ENCODE results near the gene FBXW7.

Gene FBXW7

DNA sequence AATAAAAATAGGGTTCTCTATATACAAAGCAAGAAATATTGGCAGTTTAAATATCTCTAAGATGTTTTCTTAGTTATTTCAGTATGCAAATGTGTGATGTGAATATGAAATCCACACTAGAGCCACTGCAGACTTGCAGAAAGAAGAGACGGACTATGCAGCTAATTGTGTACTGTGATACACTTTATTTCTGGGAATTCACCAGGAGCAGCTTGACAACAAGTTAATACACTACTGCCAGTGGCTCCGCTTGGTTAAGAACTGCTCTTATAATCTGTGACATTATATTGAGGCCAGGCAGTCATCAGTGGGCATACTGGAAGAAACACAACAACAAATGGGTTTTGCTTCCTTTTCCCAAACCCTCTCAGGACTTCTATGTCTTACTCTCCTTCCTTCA is 172.0 kb downstream of the FBXW7 start:
- no peaks in the 10 kb centered on the region for H3F3A ChIP-seq (ENCODE audit: low read depth)
- no peak overlapping the region for H3K4me2 ChIP-seq (ENCODE audit: low read depth, low read length, poor library complexity, severe bottlenecking)
- TF ChIP-seq EZH2phosphoT487 (IDR thresholded peaks at IDR 0.05; ENCODE audit: borderline replicate concordance): no peak
- TF ChIP-seq, protein P1, sequence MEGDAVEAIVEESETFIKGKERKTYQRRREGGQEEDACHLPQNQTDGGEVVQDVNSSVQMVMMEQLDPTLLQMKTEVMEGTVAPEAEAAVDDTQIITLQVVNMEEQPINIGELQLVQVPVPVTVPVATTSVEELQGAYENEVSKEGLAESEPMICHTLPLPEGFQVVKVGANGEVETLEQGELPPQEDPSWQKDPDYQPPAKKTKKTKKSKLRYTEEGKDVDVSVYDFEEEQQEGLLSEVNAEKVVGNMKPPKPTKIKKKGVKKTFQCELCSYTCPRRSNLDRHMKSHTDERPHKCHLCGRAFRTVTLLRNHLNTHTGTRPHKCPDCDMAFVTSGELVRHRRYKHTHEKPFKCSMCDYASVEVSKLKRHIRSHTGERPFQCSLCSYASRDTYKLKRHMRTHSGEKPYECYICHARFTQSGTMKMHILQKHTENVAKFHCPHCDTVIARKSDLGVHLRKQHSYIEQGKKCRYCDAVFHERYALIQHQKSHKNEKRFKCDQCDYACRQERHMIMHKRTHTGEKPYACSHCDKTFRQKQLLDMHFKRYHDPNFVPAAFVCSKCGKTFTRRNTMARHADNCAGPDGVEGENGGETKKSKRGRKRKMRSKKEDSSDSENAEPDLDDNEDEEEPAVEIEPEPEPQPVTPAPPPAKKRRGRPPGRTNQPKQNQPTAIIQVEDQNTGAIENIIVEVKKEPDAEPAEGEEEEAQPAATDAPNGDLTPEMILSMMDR (conservative IDR thresholded peaks at IDR 0.05; ENCODE audit: low read length): no peak
- H3K79me2 ChIP-seq (ENCODE audit: insufficient read depth, low read length): no peaks in the 10 kb centered on the region
- no peaks in the 10 kb centered on the region for H4K20me1 ChIP-seq (ENCODE audit: insufficient read depth, low read length, poor library complexity, severe bottlenecking)
- H3K4me1 ChIP-seq (ENCODE audit: insufficient read depth, low read length, poor library complexity, severe bottlenecking): no peaks in the 10 kb centered on the region
- H3K9me2 ChIP-seq (replicated peaks; ENCODE audit: low read depth, low read length): no peaks in the 10 kb centered on the region
- H3K9ac ChIP-seq (ENCODE audit: low read depth, low read length, poor library complexity, severe bottlenecking): no peak overlapping the region
- H3K36me3 ChIP-seq (ENCODE audit: insufficient read depth, low read length): peaks cover 8% of the 10 kb centered on the region; the same call in 1 of the 2 replicates
- no peak overlapping the region for H3K4me3 ChIP-seq (ENCODE audit: low read length, poor library complexity, severe bottlenecking)
- no peaks in the 10 kb centered on the region for H3K9me3 ChIP-seq (ENCODE audit: insufficient read depth, low read depth, low read length)
- no peaks in the 10 kb centered on the region for H3K27me3 ChIP-seq (ENCODE audit: insufficient read depth, low read length, poor library complexity, severe bottlenecking)
- no peak overlapping the region for H2AFZ ChIP-seq (ENCODE audit: low read length)

DNA sequence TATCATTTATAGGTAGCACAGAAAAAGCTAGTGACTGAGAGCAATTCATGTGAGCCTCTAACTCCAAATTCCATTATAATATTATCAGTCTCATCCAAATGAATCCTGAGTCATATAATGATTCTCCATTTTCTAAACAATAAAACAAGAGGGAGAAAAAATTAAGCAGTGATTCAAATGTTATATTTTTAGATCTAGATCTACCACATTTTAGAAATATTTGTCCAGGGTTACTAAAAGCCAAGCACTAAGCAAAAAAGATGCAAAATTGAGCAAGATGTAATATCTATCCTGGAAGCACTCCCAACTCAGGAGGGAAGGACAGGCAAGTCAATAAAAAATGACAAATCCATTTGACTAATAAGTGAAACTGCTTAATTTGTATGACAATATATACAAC is 172.8 kb downstream of the FBXW7 start:
- Histone ChIP-seq H3K9me2 (replicated peaks; ENCODE audit: low read depth, low read length) (no peaks in the 10 kb centered on the region), H3K4me2 (ENCODE audit: low read depth, low read length, poor library complexity, severe bottlenecking) (no peak overlapping the region), H3F3A (ENCODE audit: low read depth) (no peaks in the 10 kb centered on the region), H3K4me1 (ENCODE audit: insufficient read depth, low read length, poor library complexity, severe bottlenecking) (no peaks in the 10 kb centered on the region), H3K27me3 (ENCODE audit: insufficient read depth, low read length, poor library complexity, severe bottlenecking) (no peaks in the 10 kb centered on the region), H3K9me3 (ENCODE audit: insufficient read depth, low read depth, low read length) (no peaks in the 10 kb centered on the region), H3K36me3 (ENCODE audit: insufficient read depth, low read length) (peaks cover 8% of the 10 kb centered on the region; the same call in 1 of the 2 replicates), H3K9ac (ENCODE audit: low read depth, low read length, poor library complexity, severe bottlenecking) (no peak overlapping the region), H2AFZ (ENCODE audit: low read length) (no peak overlapping the region), H3K79me2 (ENCODE audit: insufficient read depth, low read length) (no peaks in the 10 kb centered on the region), H4K20me1 (ENCODE audit: insufficient read depth, low read length, poor library complexity, severe bottlenecking) (no peaks in the 10 kb centered on the region), H3K4me3 (ENCODE audit: low read length, poor library complexity, severe bottlenecking) (no peak overlapping the region)
- TF ChIP-seq EZH2phosphoT487 (IDR thresholded peaks at IDR 0.05; ENCODE audit: borderline replicate concordance): no peak
- TF ChIP-seq, protein P1 (conservative IDR thresholded peaks at IDR 0.05; ENCODE audit: low read length): no peak

DNA sequence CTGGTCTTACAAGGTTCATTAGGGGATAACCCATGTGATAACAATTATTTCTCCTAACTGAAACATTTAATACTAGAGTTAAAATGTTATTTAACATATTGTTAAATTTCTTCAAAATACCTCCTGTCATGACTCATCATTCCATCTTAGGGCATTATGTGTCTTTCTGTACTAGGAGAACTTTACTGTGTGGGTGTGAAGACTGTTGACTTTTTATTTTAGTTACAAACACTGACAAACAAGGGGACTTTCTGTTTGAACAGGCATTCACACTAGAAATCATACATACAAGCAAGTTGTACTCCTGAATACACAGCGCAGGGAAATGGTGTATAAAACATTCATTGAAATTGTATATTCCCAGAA is 175.9 kb downstream of the FBXW7 start:
- Histone ChIP-seq H3K79me2 (ENCODE audit: insufficient read depth, low read length) (no peaks in the 10 kb centered on the region), H3K9me3 (ENCODE audit: insufficient read depth, low read depth, low read length) (no peaks in the 10 kb centered on the region), H3K4me3 (ENCODE audit: low read length, poor library complexity, severe bottlenecking) (no peak overlapping the region), H3K9ac (ENCODE audit: low read depth, low read length, poor library complexity, severe bottlenecking) (no peak overlapping the region), H4K20me1 (ENCODE audit: insufficient read depth, low read length, poor library complexity, severe bottlenecking) (no peaks in the 10 kb centered on the region), H3K36me3 (ENCODE audit: insufficient read depth, low read length) (no peaks in the 10 kb centered on the region), H3F3A (ENCODE audit: low read depth) (no peaks in the 10 kb centered on the region), H3K9me2 (replicated peaks; ENCODE audit: low read depth, low read length) (no peaks in the 10 kb centered on the region), H3K4me1 (ENCODE audit: insufficient read depth, low read length, poor library complexity, severe bottlenecking) (no peaks in the 10 kb centered on the region), H3K27me3 (ENCODE audit: insufficient read depth, low read length, poor library complexity, severe bottlenecking) (no peaks in the 10 kb centered on the region), H2AFZ (ENCODE audit: low read length) (no peak overlapping the region), H3K4me2 (ENCODE audit: low read depth, low read length, poor library complexity, severe bottlenecking) (no peak overlapping the region)
- TF ChIP-seq, protein P1 (conservative IDR thresholded peaks at IDR 0.05; ENCODE audit: low read length): no peak
- no peak for TF ChIP-seq EZH2phosphoT487 (IDR thresholded peaks at IDR 0.05; ENCODE audit: borderline replicate concordance)

Measured in Loucy (cell line).